ENCODE results near the gene TK1.

TK1 gene

GRCh38 chr17:78134899-78135385, 51.9 kb downstream of the TK1 start:
- Histone ChIP-seq H3F3A (ENCODE audit: control insufficient read depth, insufficient read depth) (peaks cover 13% of the 10 kb centered on the region), H3K4me3 (ENCODE audit: low read length) (no peak overlapping the region), H3K27ac (ENCODE audit: low read depth, low read length) (no peak overlapping the region), H3K9me3 (ENCODE audit: control insufficient read depth, insufficient read depth, low read length) (no peaks in the 10 kb centered on the region), H3K27me3 (ENCODE audit: control insufficient read depth, low read length) (no peaks in the 10 kb centered on the region), H3K36me3 (ENCODE audit: control insufficient read depth, low read length) (peaks cover 86% of the 10 kb centered on the region), H3K9me2 (replicated peaks; ENCODE audit: control insufficient read depth, low read length) (no peaks in the 10 kb centered on the region), H3K4me2 (ENCODE audit: low read length) (peak overlapping the region; percentile 99; the same call in 1 of the 2 replicates), H3K4me1 (ENCODE audit: control insufficient read depth, low read length) (peaks cover 70% of the 10 kb centered on the region), H3K79me2 (ENCODE audit: control insufficient read depth, low read length) (peaks cover 49% of the 10 kb centered on the region), H4K20me1 (ENCODE audit: control insufficient read depth, insufficient read depth, low read depth, low read length) (peaks cover 3% of the 10 kb centered on the region; the same call in 1 of the 2 replicates)
- TF ChIP-seq EZH2phosphoT487 (IDR thresholded peaks at IDR 0.05; ENCODE audit: borderline replicate concordance, low read length), result no peak
- no peak for TF ChIP-seq CTCF (IDR thresholded peaks at IDR 0.05; ENCODE audit: low read depth, low read length, poor library complexity, severe bottlenecking)

- Histone ChIP-seq H3K36me3 (ENCODE audit: control insufficient read depth, low read length) (peaks cover 90% of the 10 kb centered on the region), H3K4me3 (ENCODE audit: low read length) (peak overlapping the region; percentile 95), H3K27me3 (ENCODE audit: control insufficient read depth, low read length) (no peaks in the 10 kb centered on the region), H3K9me2 (replicated peaks; ENCODE audit: control insufficient read depth, low read length) (no peaks in the 10 kb centered on the region), H3K9me3 (ENCODE audit: control insufficient read depth, insufficient read depth, low read length) (no peaks in the 10 kb centered on the region), H3K79me2 (ENCODE audit: control insufficient read depth, low read length) (peaks cover 56% of the 10 kb centered on the region), H3K4me2 (ENCODE audit: low read length) (peak overlapping the region; percentile 99), H3K4me1 (ENCODE audit: control insufficient read depth, low read length) (peaks cover 76% of the 10 kb centered on the region), H3K27ac (ENCODE audit: low read depth, low read length) (peak overlapping the region; percentile 90), H4K20me1 (ENCODE audit: control insufficient read depth, insufficient read depth, low read depth, low read length) (peaks cover 3% of the 10 kb centered on the region; the same call in 1 of the 2 replicates), H3F3A (ENCODE audit: control insufficient read depth, insufficient read depth) (peaks cover 13% of the 10 kb centered on the region)
- no peak for TF ChIP-seq EZH2phosphoT487 (IDR thresholded peaks at IDR 0.05; ENCODE audit: borderline replicate concordance, low read length)
- TF ChIP-seq CTCF (IDR thresholded peaks at IDR 0.05; ENCODE audit: low read depth, low read length, poor library complexity, severe bottlenecking), result peak; percentile 90
Measured at GRCh38 chr17:78133971-78134898, 52.6 kb downstream of the TK1 start.

- TF ChIP-seq EZH2phosphoT487 (IDR thresholded peaks at IDR 0.05; ENCODE audit: borderline replicate concordance, low read length) (no peak), CTCF (IDR thresholded peaks at IDR 0.05; ENCODE audit: low read depth, low read length, poor library complexity, severe bottlenecking) (no peak)
- H3K79me2 ChIP-seq (ENCODE audit: control insufficient read depth, low read length), result peaks cover 58% of the 10 kb centered on the region
- peaks cover 19% of the 10 kb centered on the region for H3F3A ChIP-seq (ENCODE audit: control insufficient read depth, insufficient read depth)
- peak overlapping the region; percentile 99 for H3K4me2 ChIP-seq (ENCODE audit: low read length)
- H3K27ac ChIP-seq (ENCODE audit: low read depth, low read length), result peak overlapping the region; percentile 90
- H3K4me1 ChIP-seq (ENCODE audit: control insufficient read depth, low read length), result peaks cover 82% of the 10 kb centered on the region
- H3K36me3 ChIP-seq (ENCODE audit: control insufficient read depth, low read length), result peaks cover 86% of the 10 kb centered on the region
- H3K4me3 ChIP-seq (ENCODE audit: low read length), result peak overlapping the region; percentile 95
- peaks cover 3% of the 10 kb centered on the region; the same call in 1 of the 2 replicates for H4K20me1 ChIP-seq (ENCODE audit: control insufficient read depth, insufficient read depth, low read depth, low read length)
- H3K9me3 ChIP-seq (ENCODE audit: control insufficient read depth, insufficient read depth, low read length), result no peaks in the 10 kb centered on the region
- no peaks in the 10 kb centered on the region for H3K27me3 ChIP-seq (ENCODE audit: control insufficient read depth, low read length)
- no peaks in the 10 kb centered on the region for H3K9me2 ChIP-seq (replicated peaks; ENCODE audit: control insufficient read depth, low read length)
Measured at GRCh38 chr17:78133179-78133951, 53.5 kb downstream of the TK1 start.
